GM12872 (cell line): ENCODE data around the gene DPP6.
A peak's percentile ranks its signal among the peaks of the same experiment; 100 is the strongest.

ENCODE experiments used
- CTCF ChIP-seq: IDR thresholded peaks from 3 replicates; pipeline ENCODE4 v1.5.1; 2011; ENCODE audit warnings: low read depth, mild to moderate bottlenecking, low read length, moderate library complexity; ENCODE audit not compliant: insufficient read depth

DPP6 gene

GRCh38 chr7:154631162-154631561, 579.0 kb downstream of the DPP6 start:
- TF ChIP-seq CTCF: no peak

- TF ChIP-seq CTCF: no peak
These were observed 581.4 kb downstream of the DPP6 start for GRCh38 chr7:154633641-154634040.

GRCh38 chr7:154638286-154638685, 586.1 kb downstream of the DPP6 start:
- TF ChIP-seq CTCF: no peak

GRCh38 chr7:154640266-154640865, 588.2 kb downstream of the DPP6 start:
- TF ChIP-seq CTCF: 0 out of 3 replicates have a peak, but pooled peaks have one; percentile 24

GRCh38 chr7:154640917-154641316, 588.7 kb downstream of the DPP6 start:
- TF ChIP-seq CTCF: no peak

- TF ChIP-seq CTCF: no peak
These were observed 592.2 kb downstream of the DPP6 start for GRCh38 chr7:154644366-154644765.

GRCh38 chr7:154646126-154647013, 594.2 kb downstream of the DPP6 start:
- TF ChIP-seq CTCF: no peak
